Measurements from ENCODE around the gene AAMDC. TPM values are rescaled to one million over a fixed set of nuclear protein-coding genes. Genes with fewer than 3 reads are reported as not detected.

AAMDC gene
- total and polyA plus RNA-seq, 2 of the 13 experiments (the other 11 are each of a cell fraction or from before 2014, with no cell fraction given), result 18.1 to 35.6 TPM

DNA sequence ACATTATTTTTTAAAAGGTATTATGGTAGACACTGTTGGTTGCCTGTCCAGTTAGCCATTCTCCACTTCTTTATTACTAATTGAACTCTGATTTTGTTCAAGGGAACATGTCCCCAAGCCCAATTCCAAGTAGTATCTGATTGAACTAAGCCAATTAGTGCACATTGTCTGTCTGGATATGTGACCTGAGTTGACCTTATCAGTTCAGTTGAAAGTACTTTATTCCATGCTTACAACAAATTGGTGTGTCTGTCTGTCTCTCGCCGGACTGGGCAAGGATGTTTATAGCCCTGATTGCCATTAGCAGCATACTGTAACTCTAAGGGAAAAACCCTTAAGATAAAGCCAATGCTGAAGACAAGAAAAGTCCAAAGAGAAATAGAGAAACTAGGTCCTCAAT, 87.9 kb downstream of the AAMDC start (continued):
- TF ChIP-seq, protein P1, sequence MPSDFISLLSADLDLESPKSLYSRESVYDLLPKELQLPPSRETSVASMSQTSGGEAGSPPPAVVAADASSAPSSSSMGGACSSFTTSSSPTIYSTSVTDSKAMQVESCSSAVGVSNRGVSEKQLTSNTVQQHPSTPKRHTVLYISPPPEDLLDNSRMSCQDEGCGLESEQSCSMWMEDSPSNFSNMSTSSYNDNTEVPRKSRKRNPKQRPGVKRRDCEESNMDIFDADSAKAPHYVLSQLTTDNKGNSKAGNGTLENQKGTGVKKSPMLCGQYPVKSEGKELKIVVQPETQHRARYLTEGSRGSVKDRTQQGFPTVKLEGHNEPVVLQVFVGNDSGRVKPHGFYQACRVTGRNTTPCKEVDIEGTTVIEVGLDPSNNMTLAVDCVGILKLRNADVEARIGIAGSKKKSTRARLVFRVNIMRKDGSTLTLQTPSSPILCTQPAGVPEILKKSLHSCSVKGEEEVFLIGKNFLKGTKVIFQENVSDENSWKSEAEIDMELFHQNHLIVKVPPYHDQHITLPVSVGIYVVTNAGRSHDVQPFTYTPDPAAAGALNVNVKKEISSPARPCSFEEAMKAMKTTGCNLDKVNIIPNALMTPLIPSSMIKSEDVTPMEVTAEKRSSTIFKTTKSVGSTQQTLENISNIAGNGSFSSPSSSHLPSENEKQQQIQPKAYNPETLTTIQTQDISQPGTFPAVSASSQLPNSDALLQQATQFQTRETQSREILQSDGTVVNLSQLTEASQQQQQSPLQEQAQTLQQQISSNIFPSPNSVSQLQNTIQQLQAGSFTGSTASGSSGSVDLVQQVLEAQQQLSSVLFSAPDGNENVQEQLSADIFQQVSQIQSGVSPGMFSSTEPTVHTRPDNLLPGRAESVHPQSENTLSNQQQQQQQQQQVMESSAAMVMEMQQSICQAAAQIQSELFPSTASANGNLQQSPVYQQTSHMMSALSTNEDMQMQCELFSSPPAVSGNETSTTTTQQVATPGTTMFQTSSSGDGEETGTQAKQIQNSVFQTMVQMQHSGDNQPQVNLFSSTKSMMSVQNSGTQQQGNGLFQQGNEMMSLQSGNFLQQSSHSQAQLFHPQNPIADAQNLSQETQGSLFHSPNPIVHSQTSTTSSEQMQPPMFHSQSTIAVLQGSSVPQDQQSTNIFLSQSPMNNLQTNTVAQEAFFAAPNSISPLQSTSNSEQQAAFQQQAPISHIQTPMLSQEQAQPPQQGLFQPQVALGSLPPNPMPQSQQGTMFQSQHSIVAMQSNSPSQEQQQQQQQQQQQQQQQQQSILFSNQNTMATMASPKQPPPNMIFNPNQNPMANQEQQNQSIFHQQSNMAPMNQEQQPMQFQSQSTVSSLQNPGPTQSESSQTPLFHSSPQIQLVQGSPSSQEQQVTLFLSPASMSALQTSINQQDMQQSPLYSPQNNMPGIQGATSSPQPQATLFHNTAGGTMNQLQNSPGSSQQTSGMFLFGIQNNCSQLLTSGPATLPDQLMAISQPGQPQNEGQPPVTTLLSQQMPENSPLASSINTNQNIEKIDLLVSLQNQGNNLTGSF (CRISPR knock-in tag; IDR thresholded peaks at IDR 0.05), result no peak
- TF ChIP-seq, protein P2, sequence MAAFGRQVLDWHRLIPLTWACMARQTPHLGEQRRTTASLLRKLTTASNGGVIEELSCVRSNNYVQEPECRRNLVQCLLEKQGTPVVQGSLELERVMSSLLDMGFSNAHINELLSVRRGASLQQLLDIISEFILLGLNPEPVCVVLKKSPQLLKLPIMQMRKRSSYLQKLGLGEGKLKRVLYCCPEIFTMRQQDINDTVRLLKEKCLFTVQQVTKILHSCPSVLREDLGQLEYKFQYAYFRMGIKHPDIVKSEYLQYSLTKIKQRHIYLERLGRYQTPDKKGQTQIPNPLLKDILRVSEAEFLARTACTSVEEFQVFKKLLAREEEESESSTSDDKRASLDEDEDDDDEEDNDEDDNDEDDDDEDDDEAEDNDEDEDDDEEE (CRISPR knock-in tag; IDR thresholded peaks at IDR 0.05), result no peak
- TF ChIP-seq NONO (IDR thresholded peaks at IDR 0.05) (no peak), NONO (CRISPR knock-in tag; conservative IDR thresholded peaks at IDR 0.05) (no peak), SATB2 (CRISPR knock-in tag; IDR thresholded peaks at IDR 0.05) (no peak), ZBTB1 (CRISPR knock-in tag; IDR thresholded peaks at IDR 0.05; ENCODE audit: borderline replicate concordance) (no peak)

DNA sequence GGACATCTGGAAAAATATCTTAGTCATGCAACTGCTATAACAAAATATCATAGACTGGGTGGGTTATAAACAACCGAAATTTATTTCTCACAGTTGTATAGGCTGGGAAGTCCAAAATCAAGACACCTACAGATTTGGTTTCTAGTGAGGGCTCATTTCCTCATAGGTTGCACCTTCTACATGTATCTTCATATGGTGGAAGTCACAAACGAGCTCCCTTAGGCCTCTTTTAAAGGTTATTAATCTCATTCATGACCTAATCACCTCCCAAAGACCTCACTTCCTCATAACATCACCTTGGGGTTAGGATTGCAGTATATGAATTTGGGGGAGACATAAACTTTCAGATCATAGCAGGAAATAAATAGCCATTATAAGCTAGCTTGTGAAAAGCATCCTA, 88.3 kb downstream of the AAMDC start:
- no peak for DNase-seq (ENCODE audit: low spot score)
- Histone ChIP-seq H3K4me1 (ENCODE audit: insufficient read depth, low read length) (peaks cover 22% of the 10 kb centered on the region), H4K20me1 (ENCODE audit: insufficient read depth, low read length) (no peaks in the 10 kb centered on the region; the same call in 1 of the 2 replicates), H2AFZ (ENCODE audit: low read length) (no peak overlapping the region), H3K4me3 (replicated peaks in 1 of 3; ENCODE audit: insufficient read depth in 1 of 3, low read depth in 2 of 3, low read length in 3 of 3) (no peak overlapping the region), H3K9ac (ENCODE audit: insufficient read depth, low read depth, low read length) (no peak overlapping the region), H3K36me3 (replicated peaks in 1 of 2; ENCODE audit: control insufficient read depth in 1 of 2, insufficient read depth in 2 of 2, low read length in 2 of 2) (peaks cover 1 to 19% of the 10 kb centered on the region in 2 experiments; a peak in 3 of 5 replicates), H3K4me2 (ENCODE audit: low read depth, low read length) (no peak overlapping the region), H3K9me3 (ENCODE audit: low read length) (no peaks in the 10 kb centered on the region), H3K27ac (ENCODE audit: extremely low read length, insufficient read depth, low read length) (no peak overlapping the region), H3K79me2 (ENCODE audit: insufficient read depth, low read length) (no peaks in the 10 kb centered on the region), H3K27me3 (ENCODE audit: control insufficient read depth in 1 of 2, insufficient read depth in 2 of 2, low read length in 2 of 2) (no peaks in the 10 kb centered on the region)
- intact Hi-C loops (cut with micrococcal nuclease; ENCODE audit: unreplicated experiment), result no loop called here
- ChIA-PET CTCF (ENCODE audit: low intra/inter-chr PET ratio, low total read pairs) (no interaction called here), POLR2A (no interaction called here)
- no peak for ATAC-seq
- in situ Hi-C loops (cut with HindIII; ENCODE audit: extremely low pct_ligation_motif_present, low pct_unique_long_range_greater_than_20kb), result no loop called here
- WGBS (ENCODE audit: low lambda C conversion rate), result 93% methylated on average over 2 of the region's 2 CpGs
- TF ChIP-seq ZNF333 (CRISPR knock-in tag; IDR thresholded peaks at IDR 0.05; ENCODE audit: borderline replicate concordance), result no peak
- TF ChIP-seq HOXD1 (CRISPR knock-in tag; IDR thresholded peaks at IDR 0.05), result no peak
- no peak for TF ChIP-seq ZNF619 (CRISPR knock-in tag; IDR thresholded peaks at IDR 0.05)
- TF ChIP-seq MXD4 (CRISPR knock-in tag; IDR thresholded peaks at IDR 0.05), result no peak
- TF ChIP-seq TP53 (CRISPR knock-in tag; conservative IDR thresholded peaks at IDR 0.05), result no peak
- TF ChIP-seq EZH2 (conservative IDR thresholded peaks at IDR 0.05; ENCODE audit: low read depth, low read length), result no peak
- no peak for TF ChIP-seq ZIK1 (CRISPR knock-in tag; IDR thresholded peaks at IDR 0.05; ENCODE audit: borderline replicate concordance, low read depth)
- TF ChIP-seq RBFOX2 (IDR thresholded peaks at IDR 0.05; ENCODE audit: low read depth, low read length), result no peak
- TF ChIP-seq, protein P3, sequence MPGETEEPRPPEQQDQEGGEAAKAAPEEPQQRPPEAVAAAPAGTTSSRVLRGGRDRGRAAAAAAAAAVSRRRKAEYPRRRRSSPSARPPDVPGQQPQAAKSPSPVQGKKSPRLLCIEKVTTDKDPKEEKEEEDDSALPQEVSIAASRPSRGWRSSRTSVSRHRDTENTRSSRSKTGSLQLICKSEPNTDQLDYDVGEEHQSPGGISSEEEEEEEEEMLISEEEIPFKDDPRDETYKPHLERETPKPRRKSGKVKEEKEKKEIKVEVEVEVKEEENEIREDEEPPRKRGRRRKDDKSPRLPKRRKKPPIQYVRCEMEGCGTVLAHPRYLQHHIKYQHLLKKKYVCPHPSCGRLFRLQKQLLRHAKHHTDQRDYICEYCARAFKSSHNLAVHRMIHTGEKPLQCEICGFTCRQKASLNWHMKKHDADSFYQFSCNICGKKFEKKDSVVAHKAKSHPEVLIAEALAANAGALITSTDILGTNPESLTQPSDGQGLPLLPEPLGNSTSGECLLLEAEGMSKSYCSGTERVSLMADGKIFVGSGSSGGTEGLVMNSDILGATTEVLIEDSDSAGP (CRISPR knock-in tag; IDR thresholded peaks at IDR 0.05; ENCODE audit: borderline replicate concordance), result no peak
- no peak for TF ChIP-seq REL (CRISPR knock-in tag; conservative IDR thresholded peaks at IDR 0.05)
- TF ChIP-seq KDM1A (CRISPR knock-in tag; IDR thresholded peaks at IDR 0.05), result no peak
- no peak for TF ChIP-seq POLR2G (IDR thresholded peaks at IDR 0.05; ENCODE audit: low read depth, low read length)
- BruUV-seq (replicated peaks), result no TSS peak
- FAIRE-seq, result no peak
